ENCODE measurements around the gene ARID5B. TPM values are rescaled to one million over a fixed set of nuclear protein-coding genes. Genes with fewer than 3 reads are reported as not detected.

Gene ARID5B
- total RNA-seq, 1 donor from 2014 or later = 13.7 TPM

GRCh38 chr10:61952028-61952674 lies 50.7 kb downstream of the ARID5B start:
- H3K4me1 ChIP-seq = no peaks in the 10 kb centered on the region
- no peak overlapping the region for H3K4me3 ChIP-seq
- H3K27ac ChIP-seq (replicated peaks) = no peak overlapping the region
- DNase-seq = no peak
- peaks cover 8% of the 10 kb centered on the region for H3K36me3 ChIP-seq
- H3K9me3 ChIP-seq (replicated peaks) = no peaks in the 10 kb centered on the region
- H3K27me3 ChIP-seq (ENCODE audit: low read depth) = no peaks in the 10 kb centered on the region
- intact Hi-C loops (cut with micrococcal nuclease) = no loop called here
- TF ChIP-seq, protein P1, sequence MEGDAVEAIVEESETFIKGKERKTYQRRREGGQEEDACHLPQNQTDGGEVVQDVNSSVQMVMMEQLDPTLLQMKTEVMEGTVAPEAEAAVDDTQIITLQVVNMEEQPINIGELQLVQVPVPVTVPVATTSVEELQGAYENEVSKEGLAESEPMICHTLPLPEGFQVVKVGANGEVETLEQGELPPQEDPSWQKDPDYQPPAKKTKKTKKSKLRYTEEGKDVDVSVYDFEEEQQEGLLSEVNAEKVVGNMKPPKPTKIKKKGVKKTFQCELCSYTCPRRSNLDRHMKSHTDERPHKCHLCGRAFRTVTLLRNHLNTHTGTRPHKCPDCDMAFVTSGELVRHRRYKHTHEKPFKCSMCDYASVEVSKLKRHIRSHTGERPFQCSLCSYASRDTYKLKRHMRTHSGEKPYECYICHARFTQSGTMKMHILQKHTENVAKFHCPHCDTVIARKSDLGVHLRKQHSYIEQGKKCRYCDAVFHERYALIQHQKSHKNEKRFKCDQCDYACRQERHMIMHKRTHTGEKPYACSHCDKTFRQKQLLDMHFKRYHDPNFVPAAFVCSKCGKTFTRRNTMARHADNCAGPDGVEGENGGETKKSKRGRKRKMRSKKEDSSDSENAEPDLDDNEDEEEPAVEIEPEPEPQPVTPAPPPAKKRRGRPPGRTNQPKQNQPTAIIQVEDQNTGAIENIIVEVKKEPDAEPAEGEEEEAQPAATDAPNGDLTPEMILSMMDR (IDR thresholded peaks at IDR 0.05; ENCODE audit: borderline replicate concordance) = no peak

DNA sequence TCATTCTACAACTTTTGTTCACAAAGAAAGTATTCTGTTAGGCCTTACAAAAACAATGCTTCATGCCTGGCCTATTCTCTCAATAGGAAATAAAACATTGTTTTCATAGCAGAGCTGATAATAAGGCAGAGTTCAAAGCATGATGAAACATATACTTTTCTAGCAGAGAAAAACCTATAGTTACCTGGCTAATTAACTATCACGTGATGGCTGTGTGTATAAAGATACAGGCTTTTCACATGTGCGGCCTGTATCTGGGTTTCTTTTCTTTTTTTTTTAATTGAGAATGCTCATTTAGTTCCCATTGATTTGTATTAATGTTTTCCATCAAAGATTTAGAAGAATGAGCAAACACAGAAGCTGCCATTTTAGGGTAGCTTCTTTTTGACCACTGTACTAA lies 51.7 kb downstream of the ARID5B start:
- no peak for DNase-seq
- Histone ChIP-seq H3K9me3 (replicated peaks) (no peaks in the 10 kb centered on the region), H3K27ac (replicated peaks) (no peak overlapping the region), H3K36me3 (peaks cover 8% of the 10 kb centered on the region), H3K27me3 (ENCODE audit: low read depth) (no peaks in the 10 kb centered on the region), H3K4me3 (no peak overlapping the region), H3K4me1 (no peaks in the 10 kb centered on the region)
- TF ChIP-seq, protein P1 (IDR thresholded peaks at IDR 0.05; ENCODE audit: borderline replicate concordance) = no peak
- intact Hi-C loops (cut with micrococcal nuclease) = no loop called here

GRCh38 chr10:61957806-61958205 lies 56.3 kb downstream of the ARID5B start:
- H3K4me1 ChIP-seq = no peaks in the 10 kb centered on the region
- TF ChIP-seq, protein P1 (IDR thresholded peaks at IDR 0.05; ENCODE audit: borderline replicate concordance) = no peak
- intact Hi-C loops (cut with micrococcal nuclease) = no loop called here
- H3K9me3 ChIP-seq (replicated peaks) = no peaks in the 10 kb centered on the region
- H3K36me3 ChIP-seq = no peaks in the 10 kb centered on the region
- DNase-seq = no peak
- H3K27me3 ChIP-seq (ENCODE audit: low read depth) = no peaks in the 10 kb centered on the region
- H3K4me3 ChIP-seq = no peak overlapping the region
- no peak overlapping the region for H3K27ac ChIP-seq (replicated peaks)

GRCh38 chr10:61958311-61958710 lies 56.8 kb downstream of the ARID5B start:
- Histone ChIP-seq H3K36me3 (no peaks in the 10 kb centered on the region), H3K27ac (replicated peaks) (no peak overlapping the region), H3K4me1 (no peaks in the 10 kb centered on the region), H3K4me3 (no peak overlapping the region), H3K27me3 (ENCODE audit: low read depth) (no peaks in the 10 kb centered on the region), H3K9me3 (replicated peaks) (no peaks in the 10 kb centered on the region)
- TF ChIP-seq, protein P1 (IDR thresholded peaks at IDR 0.05; ENCODE audit: borderline replicate concordance) = no peak
- intact Hi-C loops (cut with micrococcal nuclease) = no loop called here
- DNase-seq = no peak

GRCh38 chr10:61958805-61959204 lies 57.3 kb downstream of the ARID5B start:
- intact Hi-C loops (cut with micrococcal nuclease) = no loop called here
- H3K27ac ChIP-seq (replicated peaks) = no peak overlapping the region
- H3K4me1 ChIP-seq = peaks cover 4% of the 10 kb centered on the region
- H3K4me3 ChIP-seq = no peak overlapping the region
- TF ChIP-seq, protein P1 (IDR thresholded peaks at IDR 0.05; ENCODE audit: borderline replicate concordance) = no peak
- H3K9me3 ChIP-seq (replicated peaks) = no peaks in the 10 kb centered on the region
- DNase-seq = no peak
- H3K27me3 ChIP-seq (ENCODE audit: low read depth) = no peaks in the 10 kb centered on the region
- no peaks in the 10 kb centered on the region for H3K36me3 ChIP-seq

Data from left ventricle myocardium inferior (tissue), 1 donor.